Muscle layer of duodenum (tissue), 2 donors: ENCODE results near the gene TCN1.
"Not testable (repeated sequence)": the region's sequence is repeated elsewhere in the genome, so short reads cannot be mapped to it uniquely, and the experiment has no call there.

Experiments
- H3K27ac ChIP-seq: one replicate; pipeline ENCODE4 v1.7.0; 2013; ENCODE audit warnings: mild to moderate bottlenecking, low read length
- H3K27me3 ChIP-seq: one replicate; pipeline ENCODE4 v1.7.0; 2013; ENCODE audit warnings: low read depth, mild to moderate bottlenecking, control low read depth, low read length
- H3K36me3 ChIP-seq, 2 donors: one replicate each; pipeline ENCODE4 v1.7.0; 2013; ENCODE audit warnings: low read length in 2 of 2, control low read depth in 1 of 2, mild to moderate bottlenecking in 1 of 2; ENCODE audit not compliant: insufficient read depth in 2 of 2, control insufficient read depth in 1 of 2
- H3K4me1 ChIP-seq, 2 donors: one replicate each; pipeline ENCODE4 v1.7.0; 2013; ENCODE audit warnings: low read length in 2 of 2, mild to moderate bottlenecking in 2 of 2, control low read depth in 1 of 2, moderate library complexity in 1 of 2; ENCODE audit not compliant: insufficient read depth in 2 of 2, control insufficient read depth in 1 of 2
- H3K4me3 ChIP-seq, 2 donors: one replicate each; pipeline ENCODE4 v1.7.0; 2013; ENCODE audit warnings: low read length in 2 of 2, low read depth in 1 of 2, mild to moderate bottlenecking in 1 of 2
- H3K9me3 ChIP-seq, 2 donors: one replicate each; pipeline ENCODE4 v1.7.0; 2013; ENCODE audit warnings: low read length in 2 of 2, control low read depth in 1 of 2, mild to moderate bottlenecking in 1 of 2; ENCODE audit not compliant: control insufficient read depth in 1 of 2
- donor health status: healthy.

Gene TCN1, protein sequence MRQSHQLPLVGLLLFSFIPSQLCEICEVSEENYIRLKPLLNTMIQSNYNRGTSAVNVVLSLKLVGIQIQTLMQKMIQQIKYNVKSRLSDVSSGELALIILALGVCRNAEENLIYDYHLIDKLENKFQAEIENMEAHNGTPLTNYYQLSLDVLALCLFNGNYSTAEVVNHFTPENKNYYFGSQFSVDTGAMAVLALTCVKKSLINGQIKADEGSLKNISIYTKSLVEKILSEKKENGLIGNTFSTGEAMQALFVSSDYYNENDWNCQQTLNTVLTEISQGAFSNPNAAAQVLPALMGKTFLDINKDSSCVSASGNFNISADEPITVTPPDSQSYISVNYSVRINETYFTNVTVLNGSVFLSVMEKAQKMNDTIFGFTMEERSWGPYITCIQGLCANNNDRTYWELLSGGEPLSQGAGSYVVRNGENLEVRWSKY

GRCh38 chr11:59866397-59866796 is at the start of gene TCN1:
Gene TCN1 (minus strand): TSS chr11:59866487. CDS start chr11:59866470, 17 bp downstream.
- H3K4me3 ChIP-seq: no peak within 1 kb of the TSS
- H3K9me3 ChIP-seq: no peaks in the 10 kb centered on the region
- no peaks in the 10 kb centered on the region for H3K4me1 ChIP-seq
- no peaks in the 10 kb centered on the region for H3K27me3 ChIP-seq
- no peak within 1 kb of the TSS for H3K27ac ChIP-seq
- H3K36me3 ChIP-seq: no peaks in the 10 kb centered on the region

DNA sequence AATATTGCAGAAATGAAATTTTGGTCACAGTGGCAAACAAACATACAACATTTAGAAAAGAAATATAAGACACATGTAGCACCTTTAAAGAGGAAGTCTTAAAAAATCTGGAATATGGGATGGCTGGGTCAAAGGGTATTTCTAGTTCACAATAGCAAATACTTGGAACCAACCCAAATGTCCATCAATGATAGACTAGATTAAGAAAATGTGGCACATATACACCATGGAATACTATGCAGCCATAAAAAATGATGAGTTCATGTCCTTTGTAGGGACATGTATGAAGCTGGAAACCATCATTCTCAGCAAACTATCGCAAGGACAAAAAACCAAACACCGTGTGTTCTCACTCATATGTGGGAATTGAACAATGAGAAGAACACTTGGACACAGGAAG is 37.3 kb upstream of the TCN1 start:
- H3K27me3 ChIP-seq: not testable (repeated sequence)

GRCh38 chr11:59901306-59901705 is 35.0 kb upstream of the TCN1 start:
- Histone ChIP-seq H3K27ac (no peak overlapping the region), H3K36me3 (no peaks in the 10 kb centered on the region), H3K9me3 (no peaks in the 10 kb centered on the region), H3K4me3 (no peak overlapping the region), H3K4me1 (no peaks in the 10 kb centered on the region), H3K27me3 (no peaks in the 10 kb centered on the region)

More for the DNA sequence above, 37.3 kb upstream of the TCN1 start:
- not testable (repeated sequence) for H3K36me3 ChIP-seq, H3K4me1 ChIP-seq, H3K9me3 ChIP-seq, H3K4me3 ChIP-seq, H3K27ac ChIP-seq

DNA sequence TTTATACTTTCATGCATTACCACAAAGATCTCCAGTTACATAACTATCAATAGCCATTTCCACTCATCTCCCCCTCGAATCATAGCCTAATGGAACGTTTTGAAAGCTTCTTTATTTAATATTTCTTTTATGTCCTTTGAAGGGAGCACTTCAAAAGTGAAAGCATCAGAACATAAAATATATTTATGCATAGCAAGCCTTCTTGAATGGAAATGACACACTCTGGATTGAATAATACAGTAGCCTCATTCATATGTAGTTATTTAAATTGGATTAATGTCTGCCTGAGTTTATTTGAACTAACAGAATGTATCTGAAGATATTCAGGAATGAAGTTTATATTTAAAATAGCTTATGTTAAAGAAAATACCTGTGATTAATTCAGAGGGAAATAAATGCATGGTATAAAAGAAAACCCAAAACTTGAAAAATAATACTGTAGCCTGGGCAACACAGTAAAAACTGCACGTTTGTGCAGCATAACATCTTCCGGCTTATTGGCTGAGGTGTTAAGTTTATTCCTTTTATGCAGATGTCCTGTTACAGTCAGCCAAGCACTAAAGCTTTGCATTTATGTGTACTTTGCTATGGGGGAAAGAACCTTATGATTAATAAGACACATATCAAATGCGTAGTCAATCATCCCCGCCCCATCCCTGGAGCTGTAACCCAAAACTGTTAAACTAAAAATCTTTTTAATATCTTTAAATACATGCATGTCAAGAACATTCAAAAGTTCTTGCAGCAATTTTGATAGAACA is 34.3 kb upstream of the TCN1 start:
- no peaks in the 10 kb centered on the region for H3K9me3 ChIP-seq
- H3K27ac ChIP-seq: no peak overlapping the region
- no peaks in the 10 kb centered on the region for H3K36me3 ChIP-seq
- no peaks in the 10 kb centered on the region for H3K27me3 ChIP-seq
- H3K4me1 ChIP-seq: no peaks in the 10 kb centered on the region
- no peak overlapping the region for H3K4me3 ChIP-seq

GRCh38 chr11:59899532-59899931 is 33.2 kb upstream of the TCN1 start:
- Histone ChIP-seq H3K27ac (no peak overlapping the region), H3K4me1 (no peaks in the 10 kb centered on the region), H3K4me3 (no peak overlapping the region), H3K36me3 (no peaks in the 10 kb centered on the region), H3K9me3 (no peaks in the 10 kb centered on the region), H3K27me3 (no peaks in the 10 kb centered on the region)

GRCh38 chr11:59898650-59899049 is 32.4 kb upstream of the TCN1 start:
- Histone ChIP-seq H3K27me3 (no peaks in the 10 kb centered on the region), H3K36me3 (no peaks in the 10 kb centered on the region), H3K4me3 (no peak overlapping the region), H3K4me1 (no peaks in the 10 kb centered on the region), H3K9me3 (no peaks in the 10 kb centered on the region), H3K27ac (no peak overlapping the region)

GRCh38 chr11:59898046-59898445 is 31.8 kb upstream of the TCN1 start:
- Histone ChIP-seq H3K36me3 (no peaks in the 10 kb centered on the region), H3K4me1 (no peaks in the 10 kb centered on the region), H3K27me3 (no peaks in the 10 kb centered on the region), H3K9me3 (no peaks in the 10 kb centered on the region), H3K4me3 (no peak overlapping the region), H3K27ac (no peak overlapping the region)

DNA sequence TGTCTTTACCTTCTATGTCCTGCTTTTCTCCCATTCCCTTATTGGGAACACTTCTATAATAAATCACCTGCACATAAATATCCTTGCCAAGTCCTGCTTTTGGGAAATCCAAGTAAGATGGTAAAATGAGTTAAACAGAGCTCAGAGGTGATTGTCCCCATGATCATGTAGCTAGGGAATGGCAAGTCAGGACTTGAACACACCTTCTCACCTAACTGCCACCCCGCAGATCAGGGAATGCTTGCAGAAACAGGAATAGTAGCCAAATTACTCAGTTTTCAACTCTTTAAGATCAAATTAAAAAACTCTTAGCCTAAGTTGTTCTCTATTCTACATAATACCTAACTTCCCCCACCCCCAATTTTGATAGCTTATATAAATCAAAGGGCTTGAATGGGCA is 28.3 kb upstream of the TCN1 start:
- H3K9me3 ChIP-seq: peaks cover 0 to 9% of the 10 kb centered on the region in 2 donors
- H3K36me3 ChIP-seq: no peaks in the 10 kb centered on the region

DNA sequence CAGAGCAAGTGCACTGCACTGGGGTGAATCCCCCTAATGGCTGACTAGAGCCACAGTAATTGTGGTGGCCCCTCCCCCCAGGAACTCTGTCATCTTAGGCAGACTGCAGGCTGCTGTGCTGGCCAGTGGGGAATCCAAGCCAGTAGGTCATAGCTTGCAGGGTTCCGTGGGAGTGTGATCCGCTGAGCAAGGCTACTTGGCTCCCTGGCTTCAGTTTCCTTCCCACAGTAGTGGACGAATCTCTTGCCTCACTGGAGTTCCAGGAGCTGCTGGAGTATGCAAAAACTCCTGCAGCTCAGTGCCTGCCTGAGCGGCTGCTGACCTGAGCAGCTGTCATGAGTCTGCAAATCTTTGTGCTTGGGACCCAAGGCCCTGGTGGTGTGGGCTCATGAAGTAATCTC is 25.5 kb upstream of the TCN1 start:
- no peak overlapping the region for H3K27ac ChIP-seq
- H3K4me1 ChIP-seq: no peaks in the 10 kb centered on the region
- peaks cover 0 to 13% of the 10 kb centered on the region in 2 donors for H3K9me3 ChIP-seq
- no peaks in the 10 kb centered on the region for H3K36me3 ChIP-seq
- no peaks in the 10 kb centered on the region for H3K27me3 ChIP-seq
- no peak overlapping the region for H3K4me3 ChIP-seq

More for the DNA sequence above, 28.3 kb upstream of the TCN1 start:
- H3K27me3 ChIP-seq: no peaks in the 10 kb centered on the region
- no peaks in the 10 kb centered on the region for H3K4me1 ChIP-seq
- H3K4me3 ChIP-seq: no peak overlapping the region
- H3K27ac ChIP-seq: no peak overlapping the region

GRCh38 chr11:59887156-59887555 is 20.9 kb upstream of the TCN1 start:
- peaks cover 0 to 16% of the 10 kb centered on the region in 2 donors for H3K9me3 ChIP-seq
- not testable (repeated sequence) for H3K4me3 ChIP-seq, H3K27ac ChIP-seq, H3K27me3 ChIP-seq, H3K4me1 ChIP-seq, H3K36me3 ChIP-seq

DNA sequence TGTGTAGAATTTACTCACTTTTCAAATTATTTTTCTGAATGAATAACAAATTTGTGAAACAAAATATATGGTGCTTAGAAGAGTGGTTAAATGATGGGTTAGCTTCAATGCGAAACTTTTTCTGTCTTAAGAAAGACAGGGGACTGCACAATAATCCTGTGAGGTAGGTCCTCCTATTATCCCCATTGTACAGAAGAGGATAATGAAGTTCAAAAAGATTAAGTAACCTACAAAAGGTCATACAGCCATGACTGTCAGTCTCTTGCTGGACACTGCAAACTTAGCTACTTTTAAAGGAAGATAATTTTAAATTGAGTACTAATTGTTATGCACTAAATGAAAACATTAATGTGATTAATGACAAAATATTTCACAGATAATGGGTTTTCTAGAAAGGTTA is 17.3 kb upstream of the TCN1 start:
- Histone ChIP-seq H3K4me1 (no peaks in the 10 kb centered on the region), H3K27ac (no peak overlapping the region), H3K4me3 (no peak overlapping the region), H3K9me3 (peaks cover 0 to 3% of the 10 kb centered on the region in 2 donors), H3K27me3 (no peaks in the 10 kb centered on the region), H3K36me3 (no peaks in the 10 kb centered on the region)
